GM06990 (cell line): ENCODE results near the gene ARFGAP2.

Experiments
- DNase-seq: peaks from one replicate; pipeline ENCODE4 v3.0.0-alpha.2; 2011; ENCODE audit not compliant: insufficient read length; ENCODE audit errors: extremely low read depth
- H3K27me3 ChIP-seq: replicated peaks from 2 replicates; pipeline ENCODE4 v1.6.0; 2011; ENCODE audit warnings: low read length; ENCODE audit not compliant: control insufficient read depth, insufficient read depth
- H3K36me3 ChIP-seq: 2 replicates; pipeline ENCODE4 v1.5.1; 2011; ENCODE audit warnings: low read length; ENCODE audit not compliant: control insufficient read depth, insufficient read depth
- H3K4me3 ChIP-seq: replicated peaks from 2 replicates; pipeline ENCODE4 v1.5.1; 2011; ENCODE audit warnings: low read depth, mild to moderate bottlenecking, control low read depth, low read length
- CTCF ChIP-seq: IDR thresholded peaks from 2 replicates; pipeline ENCODE4 v1.5.1; 2011; ENCODE audit warnings: low read length, control low read depth, mild to moderate bottlenecking, inconsistent platforms; ENCODE audit not compliant: insufficient read depth, poor library complexity, severe bottlenecking

The ARFGAP2 gene

GRCh38 chr11:47184711-47185304 is 8.1 kb upstream of the ARFGAP2 start:
- no peak for DNase-seq
- TF ChIP-seq CTCF, result no peak
- no peak overlapping the region for H3K4me3 ChIP-seq

GRCh38 chr11:47183969-47184368 is 7.3 kb upstream of the ARFGAP2 start:
- DNase-seq, result no peak
- no peak overlapping the region for H3K4me3 ChIP-seq
- H3K27me3 ChIP-seq, result no peaks in the 10 kb centered on the region
- no peaks in the 10 kb centered on the region for H3K36me3 ChIP-seq
- no peak for TF ChIP-seq CTCF

More at GRCh38 chr11:47184711-47185304, 8.1 kb upstream of the ARFGAP2 start:
- H3K27me3 ChIP-seq, result no peaks in the 10 kb centered on the region
- no peaks in the 10 kb centered on the region for H3K36me3 ChIP-seq

- no peak for DNase-seq
- Histone ChIP-seq H3K27me3 (no peaks in the 10 kb centered on the region), H3K4me3 (no peak overlapping the region), H3K36me3 (no peaks in the 10 kb centered on the region)
- no peak for TF ChIP-seq CTCF
These were observed 6.6 kb upstream of the ARFGAP2 start for GRCh38 chr11:47183031-47183856.

- TF ChIP-seq CTCF, result no peak
These were observed 5.7 kb upstream of the ARFGAP2 start for GRCh38 chr11:47182380-47182779.

GRCh38 chr11:47181271-47181670 is 4.6 kb upstream of the ARFGAP2 start:
- no peaks in the 10 kb centered on the region for H3K36me3 ChIP-seq
- DNase-seq, result no peak
- H3K27me3 ChIP-seq, result no peaks in the 10 kb centered on the region
- H3K4me3 ChIP-seq, result no peak overlapping the region
- no peak for TF ChIP-seq CTCF

More at GRCh38 chr11:47182380-47182779, 5.7 kb upstream of the ARFGAP2 start:
- Histone ChIP-seq H3K36me3 (no peaks in the 10 kb centered on the region), H3K4me3 (no peak overlapping the region), H3K27me3 (no peaks in the 10 kb centered on the region)
- DNase-seq, result no peak
